Right cardiac atrium (tissue), 5 donors: ENCODE data around the gene SP6. TPM values are rescaled to one million over a fixed set of nuclear protein-coding genes. Genes with fewer than 3 reads are reported as not detected.

Experiments used
- ATAC-seq, 2 donors: fragments of 200-7000 bp; cut with Tn5 transposase; one replicate each; pipeline versions ENCODE4 v1.8.0 to v1.9.1; 2020; ENCODE audit warnings: moderate library complexity in 2 of 2, mild to moderate bottlenecking in 1 of 2
- DNase-seq, 3 donors: peaks; one replicate each; pipeline ENCODE4 v3.0.0-alpha.2; 2020
- H3K27ac ChIP-seq: one replicate; pipeline ENCODE4 v1.5.1; 2013; ENCODE audit warnings: mild to moderate bottlenecking, low read length, control low read depth, moderate library complexity
- H3K27me3 ChIP-seq: one replicate; pipeline ENCODE4 v1.6.1; 2013; ENCODE audit not compliant: control insufficient read depth, insufficient read depth
- H3K4me1 ChIP-seq: one replicate; pipeline ENCODE4 v1.6.1; 2013; ENCODE audit warnings: low read length; ENCODE audit not compliant: control insufficient read depth, insufficient read depth
- H3K4me3 ChIP-seq: one replicate; pipeline ENCODE4 v1.5.1; 2013; ENCODE audit warnings: low read length, control low read depth
- H3K9me3 ChIP-seq: one replicate; pipeline ENCODE4 v1.6.1; 2013; ENCODE audit warnings: low read length; ENCODE audit not compliant: control insufficient read depth
- WGBS: extraction: QIAGEN DNeasy Blood & Tissue Kit; methylation state at CpG from one replicate; pipeline ENCODE4 v1.1.7; 2013; 5-methylcytosine and 5-hydroxymethylcytosine counted together
- intact Hi-C, 4 donors: fragments of 100-400 bp; cut with DNase I; formaldehyde crosslinking; loops; one replicate each; pipeline versions ENCODE4 v1.11.0 to v1.14.0; 2022 to 2023
- polyA plus RNA-seq: library from polyadenylated mRNA; stranded (reverse); fragments of 200-250 nt; gene quantifications from one replicate; pipeline ENCODE4 v1.2.3, GENCODE V29; 2013
- total RNA-seq, 4 donors: library from RNA; stranded (reverse); fragmentation: NEBNext Ultra II Directional; extraction: Animal tissue kit (Norgen Biotek cat#: 25700); gene quantifications; one replicate each; pipeline ENCODE4 v1.2.1, GENCODE V29; 2021
- donor health status: healthy with polysubstance abuse.
- donor health status: DM: no; HTN: yes; CAD: no.
- donor health status: DM: no; HTN: no; CAD: no.
- donor health status: DM: no; HTN: yes; CAD: no; lungs with severe emphysema.
- donor health status: DM: yes; HTN: yes; CAD: no.

SP6 gene
- total and polyA plus RNA-seq, 5 donors: 0.29 to 3.6 (median 0.40) TPM

- Histone ChIP-seq H3K27ac (peak overlapping the region; percentile 37), H3K4me3 (no peak overlapping the region), H3K4me1 (peaks cover 3% of the 10 kb centered on the region), H3K27me3 (no peaks in the 10 kb centered on the region), H3K9me3 (no peaks in the 10 kb centered on the region)
- ATAC-seq (no peak), DNase-seq (no peak)
- intact Hi-C loops: loop anchor here (2.0 to 10.0 kb wide), 7 partner anchors 47 to 176 kb away; partner anchors contain the start of genes CDK5RAP3 (in 1 of the 4) and PNPO (in 1 of the 4)
- 65% methylated on average over 16 of the region's 16 CpGs for WGBS
Observed at GRCh38 chr17:47841488-47842291, 9.3 kb downstream of the SP6 start.

- DNase-seq: peak; percentile 89 to 97 (median 97)
- H3K4me1 ChIP-seq: peaks cover 3% of the 10 kb centered on the region
- no peaks in the 10 kb centered on the region for H3K9me3 ChIP-seq
- H3K27ac ChIP-seq: peak within 1 kb of the TSS; percentile 37
- peak within 1 kb of the TSS; percentile 62 for H3K4me3 ChIP-seq
- peak; percentile 90 for ATAC-seq
- WGBS: under 1% methylated on average over 55 of the region's 55 CpGs
- no peaks in the 10 kb centered on the region for H3K27me3 ChIP-seq
- intact Hi-C loops: loop anchor here (2.0 to 10.0 kb wide), 6 partner anchors 50 to 176 kb away; partner anchors contain the start of genes CDK5RAP3 (in 1 of the 4) and PNPO (in 1 of the 4)
Observed at GRCh38 chr17:47840742-47841487, 10.0 kb downstream of the SP6 start, which contains the start of gene SCRN2. TSS of gene SCRN2 (minus strand) at chr17:47841273. CDS start at chr17:47840843, 430 bp downstream.

GRCh38 chr17:47840001-47840741 lies 10.8 kb downstream of the SP6 start:
- no peak overlapping the region for H3K27ac ChIP-seq
- no peaks in the 10 kb centered on the region for H3K9me3 ChIP-seq
- intact Hi-C loops: loop anchor here (2.0 to 10.0 kb wide), 6 partner anchors 51 to 177 kb away; partner anchors contain the start of genes CDK5RAP3 (in 1 of the 4) and PNPO (in 1 of the 4)
- H3K4me3 ChIP-seq: peak overlapping the region; percentile 62
- no peak for ATAC-seq
- 48% methylated on average over 17 of the region's 17 CpGs for WGBS
- H3K27me3 ChIP-seq: no peaks in the 10 kb centered on the region
- H3K4me1 ChIP-seq: peaks cover 3% of the 10 kb centered on the region
- peak in 1 of 3 donors; percentile 47 for DNase-seq

- ATAC-seq (no peak), DNase-seq (no peak)
- no peaks in the 10 kb centered on the region for H3K9me3 ChIP-seq
- peaks cover 3% of the 10 kb centered on the region for H3K4me1 ChIP-seq
- intact Hi-C loops: no loop called here
- H3K4me3 ChIP-seq: no peak overlapping the region
- WGBS: 87% methylated on average over 5 of the region's 5 CpGs
- no peaks in the 10 kb centered on the region for H3K27me3 ChIP-seq
- no peak overlapping the region for H3K27ac ChIP-seq
Observed at GRCh38 chr17:47839071-47839470, 11.9 kb downstream of the SP6 start.

GRCh38 chr17:47838636-47839035 lies 12.3 kb downstream of the SP6 start:
- H3K4me3 ChIP-seq: no peak overlapping the region
- no peaks in the 10 kb centered on the region for H3K27me3 ChIP-seq
- DNase-seq (peak in 2 of 3 donors; percentile 52 to 54), ATAC-seq (no peak)
- no peak overlapping the region for H3K27ac ChIP-seq
- WGBS: 90% methylated on average over 13 of the region's 13 CpGs
- H3K9me3 ChIP-seq: no peaks in the 10 kb centered on the region
- intact Hi-C loops: no loop called here
- H3K4me1 ChIP-seq: peaks cover 3% of the 10 kb centered on the region

GRCh38 chr17:47837401-47838039 lies 13.4 kb downstream of the SP6 start:
- H3K4me1 ChIP-seq: peaks cover 3% of the 10 kb centered on the region
- H3K4me3 ChIP-seq: no peak overlapping the region
- H3K9me3 ChIP-seq: no peaks in the 10 kb centered on the region
- intact Hi-C loops: no loop called here
- WGBS: 57% methylated on average over 13 of the region's 13 CpGs
- DNase-seq: peak in 2 of 3 donors; percentile 67 to 73
- ATAC-seq: peak in 1 of 2 donors; percentile 4
- H3K27me3 ChIP-seq: no peaks in the 10 kb centered on the region
- H3K27ac ChIP-seq: peak overlapping the region; percentile 20

GRCh38 chr17:47836601-47837000 lies 14.4 kb downstream of the SP6 start:
- peaks cover 7% of the 10 kb centered on the region for H3K4me1 ChIP-seq
- ATAC-seq (no peak), DNase-seq (peak in 1 of 3 donors; percentile 41)
- intact Hi-C loops: no loop called here
- no peak overlapping the region for H3K27ac ChIP-seq
- H3K9me3 ChIP-seq: no peaks in the 10 kb centered on the region
- 78% methylated on average over 6 of the region's 6 CpGs for WGBS
- no peak overlapping the region for H3K4me3 ChIP-seq
- H3K27me3 ChIP-seq: no peaks in the 10 kb centered on the region

GRCh38 chr17:47834756-47835155 lies 16.2 kb downstream of the SP6 start:
- Histone ChIP-seq H3K4me3 (no peak overlapping the region), H3K4me1 (peaks cover 7% of the 10 kb centered on the region), H3K9me3 (no peaks in the 10 kb centered on the region), H3K27me3 (no peaks in the 10 kb centered on the region), H3K27ac (no peak overlapping the region)
- ATAC-seq (no peak), DNase-seq (no peak)
- intact Hi-C loops: no loop called here
- WGBS: 50% methylated on average over 5 of the region's 5 CpGs

- Histone ChIP-seq H3K4me1 (peaks cover 7% of the 10 kb centered on the region), H3K27ac (no peak overlapping the region), H3K27me3 (no peaks in the 10 kb centered on the region), H3K9me3 (no peaks in the 10 kb centered on the region), H3K4me3 (peak overlapping the region; percentile 33)
- 8% methylated on average over 7 of the region's 7 CpGs for WGBS
- ATAC-seq (peak; percentile 5 to 8), DNase-seq (no peak)
- intact Hi-C loops: no loop called here
Observed at GRCh38 chr17:47831934-47832327, 19.0 kb downstream of the SP6 start.
